RWPE2 (cell line): ENCODE results near the gene PTPRM.

Experiments
- ATAC-seq: fragments of 200-7000 bp; cut with Tn5 transposase; 3 replicates; pipeline ENCODE4 v1.9.1; 2021; ENCODE audit warnings: low read depth
- DNase-seq: peaks from one replicate; pipeline ENCODE4 v3.0.0-alpha.2; 2020; ENCODE audit warnings: low spot score
- H3K27ac ChIP-seq: fragments of 450-650 bp; 2 replicates; pipeline ENCODE4 v1.5.1; 2017; ENCODE audit warnings: mild to moderate bottlenecking; ENCODE audit not compliant: poor library complexity, severe bottlenecking
- H3K27me3 ChIP-seq: fragments of 250-450 bp; sonication (Bioruptor Pico); 2 replicates; pipeline ENCODE4 v1.5.1; 2021; ENCODE audit warnings: mild to moderate bottlenecking, moderate library complexity; ENCODE audit not compliant: insufficient read depth, poor library complexity, severe bottlenecking
- H3K36me3 ChIP-seq: fragments of 250-450 bp; sonication (Bioruptor Pico); 2 replicates; pipeline ENCODE4 v1.5.1; 2020; ENCODE audit warnings: low read depth, mild to moderate bottlenecking, moderate library complexity
- H3K4me1 ChIP-seq: fragments of 250-450 bp; sonication (Bioruptor Pico); 2 replicates; pipeline ENCODE4 v1.5.1; 2021; ENCODE audit warnings: mild to moderate bottlenecking, moderate library complexity; ENCODE audit not compliant: insufficient read depth, poor library complexity, severe bottlenecking
- H3K4me3 ChIP-seq: fragments of 250-450 bp; sonication (Bioruptor Pico); 2 replicates; pipeline ENCODE4 v1.5.1; 2021; ENCODE audit warnings: mild to moderate bottlenecking, moderate library complexity; ENCODE audit not compliant: severe bottlenecking
- H3K9me3 ChIP-seq: fragments of 250-450 bp; sonication (Bioruptor Pico); 2 replicates; pipeline ENCODE4 v1.5.1; 2021; ENCODE audit warnings: mild to moderate bottlenecking, moderate library complexity; ENCODE audit not compliant: severe bottlenecking
- CTCF ChIP-seq: fragments of 450-650 bp; IDR thresholded peaks from one replicate; pipeline ENCODE4 v1.5.1; 2017; ENCODE audit warnings: mild to moderate bottlenecking, moderate library complexity; ENCODE audit not compliant: poor library complexity, severe bottlenecking

The PTPRM gene

GRCh38 chr18:8167673-8168072 is 600.6 kb downstream of the PTPRM start:
- no peak for ATAC-seq
- Histone ChIP-seq H3K4me3 (no peak overlapping the region), H3K36me3 (no peaks in the 10 kb centered on the region), H3K27me3 (no peaks in the 10 kb centered on the region), H3K27ac (no peak overlapping the region), H3K4me1 (no peaks in the 10 kb centered on the region), H3K9me3 (no peaks in the 10 kb centered on the region)
- no peak for TF ChIP-seq CTCF
- no peak for DNase-seq

- no peak for ATAC-seq
- no peaks in the 10 kb centered on the region for H3K9me3 ChIP-seq
- no peak for TF ChIP-seq CTCF
- H3K36me3 ChIP-seq, result no peaks in the 10 kb centered on the region
- DNase-seq, result no peak
- H3K27me3 ChIP-seq, result no peaks in the 10 kb centered on the region
- no peak overlapping the region for H3K4me3 ChIP-seq
- H3K4me1 ChIP-seq, result no peaks in the 10 kb centered on the region
- H3K27ac ChIP-seq, result no peak overlapping the region
Measured at GRCh38 chr18:8169722-8170121, 602.6 kb downstream of the PTPRM start.

GRCh38 chr18:8174771-8175170 is 607.7 kb downstream of the PTPRM start:
- Histone ChIP-seq H3K4me1 (no peaks in the 10 kb centered on the region), H3K27me3 (no peaks in the 10 kb centered on the region), H3K27ac (no peak overlapping the region), H3K4me3 (no peak overlapping the region), H3K9me3 (no peaks in the 10 kb centered on the region), H3K36me3 (no peaks in the 10 kb centered on the region)
- DNase-seq (no peak), ATAC-seq (no peak)
- no peak for TF ChIP-seq CTCF

GRCh38 chr18:8175501-8176061 is 608.5 kb downstream of the PTPRM start:
- no peak for DNase-seq
- H3K4me3 ChIP-seq, result no peak overlapping the region
- H3K9me3 ChIP-seq, result no peaks in the 10 kb centered on the region
- no peak overlapping the region for H3K27ac ChIP-seq
- no peaks in the 10 kb centered on the region for H3K27me3 ChIP-seq
- no peaks in the 10 kb centered on the region for H3K4me1 ChIP-seq
- no peak for TF ChIP-seq CTCF
- ATAC-seq, result no peak
- H3K36me3 ChIP-seq, result no peaks in the 10 kb centered on the region

- Histone ChIP-seq H3K9me3 (no peaks in the 10 kb centered on the region), H3K4me3 (no peak overlapping the region), H3K27ac (no peak overlapping the region), H3K36me3 (no peaks in the 10 kb centered on the region), H3K4me1 (no peaks in the 10 kb centered on the region), H3K27me3 (no peaks in the 10 kb centered on the region)
- no peak for ATAC-seq
- no peak for TF ChIP-seq CTCF
- DNase-seq, result no peak
Measured at GRCh38 chr18:8176109-8176508, 609.0 kb downstream of the PTPRM start.
